Thyroid gland (tissue), 4 donors: ENCODE results near the gene CCDC85A.

Experiments used
- CTCF ChIP-seq, 6 experiments: fragments of 200-600 bp in 3 of 6; fragments of 450-650 bp in 3 of 6; sonication (generic) in 3 of 6; IDR thresholded peaks; one replicate each; pipeline ENCODE4 v1.5.1; 2016 to 2019; ENCODE audit warnings: antibody characterized with exemption in 6 of 6, mild to moderate bottlenecking in 2 of 6, inconsistent platforms in 1 of 6, moderate library complexity in 1 of 6
- POLR2A ChIP-seq, 2 donors: fragments of 450-650 bp; IDR thresholded peaks; one replicate each; pipeline ENCODE4 v1.6.1; 2017; ENCODE audit warnings: antibody characterized with exemption in 2 of 2, mild to moderate bottlenecking in 2 of 2, moderate library complexity in 1 of 2

- TF ChIP-seq CTCF (IDR thresholded peaks at IDR 0.05), result no peak
- TF ChIP-seq POLR2A (IDR thresholded peaks at IDR 0.05), result no peak
Measured at GRCh38 chr2:56313500-56313921, 129.7 kb downstream of the CCDC85A start.
